Subcutaneous abdominal adipose tissue (tissue), 5 donors: ENCODE measurements around the gene NR1D1.

Experiments used
- H3K27ac ChIP-seq: one replicate; pipeline ENCODE4 v1.7.0; 2013; ENCODE audit warnings: low read depth, mild to moderate bottlenecking, inconsistent platforms, low read length, moderate library complexity
- H3K27me3 ChIP-seq, 5 donors: one replicate each; pipeline ENCODE4 v1.7.0; 2013; ENCODE audit warnings: low read length in 5 of 5, inconsistent platforms in 1 of 5; ENCODE audit not compliant: control insufficient read depth in 5 of 5, insufficient read depth in 4 of 5
- H3K36me3 ChIP-seq, 5 donors: one replicate each; pipeline ENCODE4 v1.7.0; 2013; ENCODE audit warnings: low read length in 5 of 5; ENCODE audit not compliant: control insufficient read depth in 5 of 5, insufficient read depth in 5 of 5
- H3K4me1 ChIP-seq, 5 donors: one replicate each; pipeline ENCODE4 v1.7.0; 2013; ENCODE audit warnings: low read length in 5 of 5, mild to moderate bottlenecking in 3 of 5, moderate library complexity in 1 of 5; ENCODE audit not compliant: control insufficient read depth in 5 of 5, insufficient read depth in 5 of 5
- H3K4me3 ChIP-seq, 5 donors: one replicate each; pipeline ENCODE4 v1.7.0; 2013; ENCODE audit warnings: low read length in 5 of 5, low read depth in 1 of 5
- H3K9ac ChIP-seq, 5 donors: one replicate each; pipeline ENCODE4 v1.7.0; 2013; ENCODE audit warnings: low read length in 5 of 5, mild to moderate bottlenecking in 4 of 5, moderate library complexity in 3 of 5
- H3K9me3 ChIP-seq, 5 donors: one replicate each; pipeline ENCODE4 v1.7.0; 2013; ENCODE audit warnings: low read length in 5 of 5; ENCODE audit not compliant: control insufficient read depth in 5 of 5
- donor health status: healthy.
- donor health status: healthy.
- donor health status: healthy.
- donor health status: healthy.
- donor health status: healthy.

NR1D1 gene

GRCh38 chr17:40112191-40112711 lies 11.9 kb upstream of the NR1D1 start:
- Histone ChIP-seq H3K4me1 (peaks cover 44 to 77% (median 67%) of the 10 kb centered on the region in 5 donors), H3K9ac (peak overlapping the region; percentile 27 to 64 (median 56)), H3K9me3 (no peaks in the 10 kb centered on the region), H3K27me3 (no peaks in the 10 kb centered on the region), H3K36me3 (no peaks in the 10 kb centered on the region), H3K4me3 (peak overlapping the region; percentile 15 to 75 (median 41)), H3K27ac (peak overlapping the region; percentile 97)

GRCh38 chr17:40111221-40112128 lies 11.1 kb upstream of the NR1D1 start:
- H3K9me3 ChIP-seq, result no peaks in the 10 kb centered on the region
- H3K27ac ChIP-seq, result peak overlapping the region; percentile 97
- peaks cover 47 to 85% (median 75%) of the 10 kb centered on the region in 5 donors for H3K4me1 ChIP-seq
- peak overlapping the region; percentile 38 to 61 (median 42) for H3K4me3 ChIP-seq
- peak overlapping the region; percentile 27 to 71 (median 56) for H3K9ac ChIP-seq
- no peaks in the 10 kb centered on the region for H3K27me3 ChIP-seq
- H3K36me3 ChIP-seq, result no peaks in the 10 kb centered on the region

GRCh38 chr17:40110026-40110845 lies 9.8 kb upstream of the NR1D1 start:
- H3K36me3 ChIP-seq, result no peaks in the 10 kb centered on the region
- H3K4me1 ChIP-seq, result peaks cover 50 to 97% (median 88%) of the 10 kb centered on the region in 5 donors
- H3K4me3 ChIP-seq, result peak overlapping the region in 4 of 5 donors; percentile 34 to 61 (median 42)
- peak overlapping the region; percentile 97 for H3K27ac ChIP-seq
- H3K9ac ChIP-seq, result peak overlapping the region; percentile 37 to 92 (median 47)
- no peaks in the 10 kb centered on the region for H3K9me3 ChIP-seq
- no peaks in the 10 kb centered on the region for H3K27me3 ChIP-seq

- no peaks in the 10 kb centered on the region for H3K36me3 ChIP-seq
- no peak overlapping the region for H3K9ac ChIP-seq
- H3K27ac ChIP-seq, result peak overlapping the region; percentile 97
- H3K27me3 ChIP-seq, result no peaks in the 10 kb centered on the region
- H3K4me1 ChIP-seq, result peaks cover 56 to 98% (median 98%) of the 10 kb centered on the region in 5 donors
- no peaks in the 10 kb centered on the region for H3K9me3 ChIP-seq
- no peak overlapping the region for H3K4me3 ChIP-seq
Observed at GRCh38 chr17:40108970-40109824, 8.8 kb upstream of the NR1D1 start.

- H3K27ac ChIP-seq, result peak overlapping the region; percentile 97
- peaks cover 55 to 100% (median 98%) of the 10 kb centered on the region in 5 donors for H3K4me1 ChIP-seq
- H3K27me3 ChIP-seq, result no peaks in the 10 kb centered on the region
- no peaks in the 10 kb centered on the region for H3K36me3 ChIP-seq
- H3K4me3 ChIP-seq, result peak overlapping the region; percentile 5 to 62 (median 44)
- H3K9ac ChIP-seq, result peak overlapping the region; percentile 3 to 68 (median 48)
- H3K9me3 ChIP-seq, result no peaks in the 10 kb centered on the region
Observed at GRCh38 chr17:40107522-40108174, 7.3 kb upstream of the NR1D1 start.

- Histone ChIP-seq H3K27ac (peak overlapping the region; percentile 97), H3K4me1 (peaks cover 49 to 97% (median 94%) of the 10 kb centered on the region in 5 donors), H3K9me3 (no peaks in the 10 kb centered on the region), H3K4me3 (peak overlapping the region in 4 of 5 donors; percentile 31 to 62 (median 46)), H3K9ac (peak overlapping the region in 2 of 5 donors; percentile 20 to 56), H3K27me3 (no peaks in the 10 kb centered on the region), H3K36me3 (no peaks in the 10 kb centered on the region)
Observed at GRCh38 chr17:40106760-40107521, 6.6 kb upstream of the NR1D1 start.

- H3K4me1 ChIP-seq, result peaks cover 44 to 97% (median 94%) of the 10 kb centered on the region in 5 donors
- H3K4me3 ChIP-seq, result no peak overlapping the region
- H3K9ac ChIP-seq, result peak overlapping the region in 1 of 5 donors; percentile 4
Observed at GRCh38 chr17:40105861-40106759, 5.7 kb upstream of the NR1D1 start.

More at GRCh38 chr17:40105861-40106759, 5.7 kb upstream of the NR1D1 start:
- peak overlapping the region; percentile 97 for H3K27ac ChIP-seq
- peaks cover 0 to 1% (median 0%) of the 10 kb centered on the region in 5 donors for H3K27me3 ChIP-seq
- H3K9me3 ChIP-seq, result no peaks in the 10 kb centered on the region
- no peaks in the 10 kb centered on the region for H3K36me3 ChIP-seq
